ENCODE measurements around the gene PCDHB11. TPM values are rescaled to one million over a fixed set of nuclear protein-coding genes. Genes with fewer than 3 reads are reported as not detected.
A peak's percentile ranks its signal among the peaks of the same experiment; 100 is the strongest.
"Not testable (repeated sequence)": the region's sequence is repeated elsewhere in the genome, so short reads cannot be mapped to it uniquely, and the experiment has no call there.

PCDHB11 gene
- total RNA-seq, 4 donors from 2014 or later = 0.99 to 5.4 (median 3.0) TPM

DNA sequence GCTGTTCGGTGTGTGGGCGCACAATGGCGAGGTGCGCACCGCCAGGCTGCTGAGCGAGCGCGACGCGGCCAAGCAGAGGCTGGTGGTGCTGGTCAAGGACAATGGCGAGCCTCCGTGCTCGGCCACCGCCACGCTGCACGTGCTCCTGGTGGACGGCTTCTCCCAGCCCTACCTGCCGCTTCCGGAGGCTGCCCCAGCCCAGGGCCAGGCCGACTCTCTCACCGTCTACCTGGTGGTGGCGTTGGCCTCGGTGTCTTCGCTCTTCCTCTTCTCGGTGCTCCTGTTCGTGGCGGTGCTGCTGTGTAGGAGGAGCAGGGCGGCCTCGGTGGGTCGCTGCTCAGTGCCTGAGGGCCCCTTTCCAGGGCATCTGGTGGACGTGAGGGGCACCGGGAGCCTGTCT is 19.6 kb upstream of the PCDHB11 start:
- not testable (repeated sequence) for H3K36me3 ChIP-seq, H3K4me3 ChIP-seq, ATAC-seq, H3K4me1 ChIP-seq, H3K27ac ChIP-seq
- no CpG with 5 or more reads among the region's 32 CpGs for WGBS, 2 donors (ENCODE audit: low coverage in 1 of 2)
- peaks cover 72% of the 10 kb centered on the region for H3K27me3 ChIP-seq
- H3K9me3 ChIP-seq = peaks cover 3 to 80% (median 3%) of the 10 kb centered on the region in 3 donors

- Histone ChIP-seq H3K4me3 (no peak overlapping the region), H3K27me3 (peaks cover 68% of the 10 kb centered on the region), H3K4me1 (no peaks in the 10 kb centered on the region), H3K9me3 (peaks cover 3 to 80% (median 3%) of the 10 kb centered on the region in 3 donors), H3K27ac (no peak overlapping the region), H3K36me3 (peaks cover 0 to 5% of the 10 kb centered on the region in 2 donors)
- ATAC-seq = no peak
- 33 to 40% methylated on average over 1 of the region's 1 CpG for WGBS, 2 donors (ENCODE audit: low coverage in 1 of 2)
- TF ChIP-seq, protein P1, sequence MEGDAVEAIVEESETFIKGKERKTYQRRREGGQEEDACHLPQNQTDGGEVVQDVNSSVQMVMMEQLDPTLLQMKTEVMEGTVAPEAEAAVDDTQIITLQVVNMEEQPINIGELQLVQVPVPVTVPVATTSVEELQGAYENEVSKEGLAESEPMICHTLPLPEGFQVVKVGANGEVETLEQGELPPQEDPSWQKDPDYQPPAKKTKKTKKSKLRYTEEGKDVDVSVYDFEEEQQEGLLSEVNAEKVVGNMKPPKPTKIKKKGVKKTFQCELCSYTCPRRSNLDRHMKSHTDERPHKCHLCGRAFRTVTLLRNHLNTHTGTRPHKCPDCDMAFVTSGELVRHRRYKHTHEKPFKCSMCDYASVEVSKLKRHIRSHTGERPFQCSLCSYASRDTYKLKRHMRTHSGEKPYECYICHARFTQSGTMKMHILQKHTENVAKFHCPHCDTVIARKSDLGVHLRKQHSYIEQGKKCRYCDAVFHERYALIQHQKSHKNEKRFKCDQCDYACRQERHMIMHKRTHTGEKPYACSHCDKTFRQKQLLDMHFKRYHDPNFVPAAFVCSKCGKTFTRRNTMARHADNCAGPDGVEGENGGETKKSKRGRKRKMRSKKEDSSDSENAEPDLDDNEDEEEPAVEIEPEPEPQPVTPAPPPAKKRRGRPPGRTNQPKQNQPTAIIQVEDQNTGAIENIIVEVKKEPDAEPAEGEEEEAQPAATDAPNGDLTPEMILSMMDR (IDR thresholded peaks at IDR 0.05) = no peak
- TF ChIP-seq POLR2A (IDR thresholded peaks at IDR 0.05) = no peak
- no peak for TF ChIP-seq EP300 (IDR thresholded peaks at IDR 0.05)
- no peak for TF ChIP-seq POLR2AphosphoS5 (IDR thresholded peaks at IDR 0.05)
These were observed 19.1 kb upstream of the PCDHB11 start for GRCh38 chr5:141180313-141180712.

- H3K36me3 ChIP-seq = peaks cover 0 to 5% of the 10 kb centered on the region in 2 donors
- no peaks in the 10 kb centered on the region for H3K4me1 ChIP-seq
- H3K27me3 ChIP-seq = peaks cover 49% of the 10 kb centered on the region
- H3K27ac ChIP-seq = peak within 1 kb of the TSS in 3 of 4 donors; percentile 15 to 61 (median 30)
- H3K4me3 ChIP-seq = peak within 1 kb of the TSS; percentile 28 to 37
- no peak for TF ChIP-seq POLR2AphosphoS5 (IDR thresholded peaks at IDR 0.05)
- TF ChIP-seq, protein P1 (IDR thresholded peaks at IDR 0.05) = peak in 3 of 4 experiments; percentile 33 to 47 (median 40)
- H3K9me3 ChIP-seq = peaks cover 0 to 80% (median 0%) of the 10 kb centered on the region in 3 donors
- 4 to 36% methylated on average over 2 to 8 of the region's 13 CpGs for WGBS, 2 donors (ENCODE audit: low coverage in 1 of 2)
- ATAC-seq = peak; percentile 72
These were observed 17.2 kb upstream of the PCDHB11 start, which contains the start of gene PCDHB16 for GRCh38 chr5:141182248-141182647. TSS of gene PCDHB16 (plus strand) at chr5:141182387. CDS start at chr5:141182560, 173 bp downstream.

DNA sequence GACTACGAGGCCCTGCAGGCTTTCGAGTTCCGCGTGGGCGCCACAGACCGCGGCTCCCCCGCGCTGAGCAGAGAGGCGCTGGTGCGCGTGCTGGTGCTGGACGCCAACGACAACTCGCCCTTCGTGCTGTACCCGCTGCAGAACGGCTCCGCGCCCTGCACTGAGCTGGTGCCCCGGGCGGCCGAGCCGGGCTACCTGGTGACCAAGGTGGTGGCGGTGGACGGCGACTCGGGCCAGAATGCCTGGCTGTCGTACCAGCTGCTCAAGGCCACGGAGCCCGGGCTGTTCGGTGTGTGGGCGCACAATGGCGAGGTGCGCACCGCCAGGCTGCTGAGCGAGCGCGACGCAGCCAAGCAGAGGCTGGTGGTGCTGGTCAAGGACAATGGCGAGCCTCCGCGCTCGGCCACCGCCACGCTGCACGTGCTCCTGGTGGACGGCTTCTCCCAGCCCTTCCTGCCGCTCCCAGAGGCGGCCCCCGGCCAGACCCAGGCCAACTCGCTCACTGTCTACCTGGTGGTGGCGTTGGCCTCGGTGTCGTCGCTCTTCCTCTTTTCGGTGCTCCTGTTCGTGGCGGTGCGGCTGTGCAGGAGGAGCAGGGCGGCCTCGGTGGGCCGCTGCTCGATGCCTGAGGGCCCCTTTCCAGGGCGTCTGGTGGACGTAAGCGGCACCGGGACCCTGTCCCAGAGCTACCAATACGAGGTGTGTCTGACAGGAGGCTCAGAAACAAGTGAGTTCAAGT is 15.1 kb upstream of the PCDHB11 start:
- H3K4me3 ChIP-seq, H3K36me3 ChIP-seq, ATAC-seq, H3K27ac ChIP-seq, H3K4me1 ChIP-seq: not testable (repeated sequence)
- Histone ChIP-seq H3K9me3 (peaks cover 0 to 83% (median 0%) of the 10 kb centered on the region in 3 donors), H3K27me3 (peaks cover 50% of the 10 kb centered on the region)
- WGBS, 2 donors (ENCODE audit: low coverage in 1 of 2) = 0 to 40% methylated on average over 1 of the region's 69 CpGs

DNA sequence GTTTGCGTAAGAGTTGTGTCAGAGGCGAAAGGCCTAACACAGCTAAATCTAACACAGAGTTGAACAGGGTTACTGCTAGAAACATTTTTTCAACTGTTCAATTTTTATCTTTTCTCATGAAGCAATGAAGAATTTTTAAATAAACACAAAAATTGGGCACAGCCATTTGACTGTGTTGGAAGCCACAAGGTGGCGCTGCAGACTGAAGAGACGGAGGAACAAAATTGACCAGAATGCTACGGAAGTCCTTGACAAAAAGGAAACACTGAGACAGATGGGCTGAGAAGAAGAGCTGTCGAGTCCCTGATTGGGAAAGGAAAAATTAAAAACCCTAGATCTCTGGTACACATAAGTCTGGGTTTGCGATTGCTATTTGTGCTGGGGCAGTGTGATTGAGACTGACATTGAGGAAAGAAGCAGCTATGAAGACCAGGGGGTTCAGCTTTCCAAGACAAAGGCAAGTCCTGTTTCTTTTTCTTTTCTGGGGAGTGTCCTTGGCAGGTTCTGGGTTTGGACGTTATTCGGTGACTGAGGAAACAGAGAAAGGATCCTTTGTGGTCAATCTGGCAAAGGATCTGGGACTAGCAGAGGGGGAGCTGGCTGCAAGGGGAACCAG is 12.4 kb upstream of the PCDHB11 start, which contains the start of gene PCDHB9:
PCDHB9 (plus strand) TSS at position 265 of the 616 bp plus-strand sequence; CDS start at position 423, 158 bp downstream.
- no peaks in the 10 kb centered on the region for H3K4me1 ChIP-seq
- no peak within 1 kb of the TSS for H3K4me3 ChIP-seq
- no peak within 1 kb of the TSS for H3K27ac ChIP-seq
- peaks cover 0 to 9% of the 10 kb centered on the region in 2 donors for H3K36me3 ChIP-seq
- TF ChIP-seq EP300 (IDR thresholded peaks at IDR 0.05) = no peak
- TF ChIP-seq, protein P1 (IDR thresholded peaks at IDR 0.05) = peak in 1 of 4 experiments; percentile 17
- no peak for ATAC-seq
- WGBS, 2 donors (ENCODE audit: low coverage in 1 of 2) = 25 to 28% methylated on average over 7 of the region's 9 CpGs
- H3K27me3 ChIP-seq = peaks cover 48% of the 10 kb centered on the region
- peaks cover 0 to 96% (median 0%) of the 10 kb centered on the region in 3 donors for H3K9me3 ChIP-seq

GRCh38 chr5:141188682-141189081 is 10.7 kb upstream of the PCDHB11 start:
- not testable (repeated sequence) for H3K27ac ChIP-seq, ATAC-seq, H3K36me3 ChIP-seq, H3K4me1 ChIP-seq, H3K4me3 ChIP-seq
- peaks cover 0 to 96% (median 3%) of the 10 kb centered on the region in 3 donors for H3K9me3 ChIP-seq
- peaks cover 43% of the 10 kb centered on the region for H3K27me3 ChIP-seq
- no CpG with 5 or more reads among the region's 37 CpGs for WGBS, 2 donors (ENCODE audit: low coverage in 1 of 2)

- no CpG with 5 or more reads among the region's 35 CpGs for WGBS, 2 donors (ENCODE audit: low coverage in 1 of 2)
- H3K4me3 ChIP-seq, H3K27ac ChIP-seq, ATAC-seq, H3K36me3 ChIP-seq, H3K4me1 ChIP-seq: not testable (repeated sequence)
- Histone ChIP-seq H3K9me3 (peaks cover 0 to 94% (median 3%) of the 10 kb centered on the region in 3 donors), H3K27me3 (peaks cover 41% of the 10 kb centered on the region)
These were observed 10.3 kb upstream of the PCDHB11 start for GRCh38 chr5:141189131-141189530.
